Brain pericyte (primary cell): ENCODE measurements around the gene TRIM49.
"Not testable (repeated sequence)": the region's sequence is repeated elsewhere in the genome, so short reads cannot be mapped to it uniquely, and the experiment has no call there.

Source experiments
- DNase-seq: peaks from one replicate; pipeline ENCODE4 v3.0.0-alpha.2; 2012; ENCODE audit warnings: low read depth, low spot score

The TRIM49 gene, protein sequence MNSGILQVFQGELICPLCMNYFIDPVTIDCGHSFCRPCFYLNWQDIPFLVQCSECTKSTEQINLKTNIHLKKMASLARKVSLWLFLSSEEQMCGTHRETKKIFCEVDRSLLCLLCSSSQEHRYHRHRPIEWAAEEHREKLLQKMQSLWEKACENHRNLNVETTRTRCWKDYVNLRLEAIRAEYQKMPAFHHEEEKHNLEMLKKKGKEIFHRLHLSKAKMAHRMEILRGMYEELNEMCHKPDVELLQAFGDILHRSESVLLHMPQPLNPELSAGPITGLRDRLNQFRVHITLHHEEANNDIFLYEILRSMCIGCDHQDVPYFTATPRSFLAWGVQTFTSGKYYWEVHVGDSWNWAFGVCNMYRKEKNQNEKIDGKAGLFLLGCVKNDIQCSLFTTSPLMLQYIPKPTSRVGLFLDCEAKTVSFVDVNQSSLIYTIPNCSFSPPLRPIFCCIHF

DNA sequence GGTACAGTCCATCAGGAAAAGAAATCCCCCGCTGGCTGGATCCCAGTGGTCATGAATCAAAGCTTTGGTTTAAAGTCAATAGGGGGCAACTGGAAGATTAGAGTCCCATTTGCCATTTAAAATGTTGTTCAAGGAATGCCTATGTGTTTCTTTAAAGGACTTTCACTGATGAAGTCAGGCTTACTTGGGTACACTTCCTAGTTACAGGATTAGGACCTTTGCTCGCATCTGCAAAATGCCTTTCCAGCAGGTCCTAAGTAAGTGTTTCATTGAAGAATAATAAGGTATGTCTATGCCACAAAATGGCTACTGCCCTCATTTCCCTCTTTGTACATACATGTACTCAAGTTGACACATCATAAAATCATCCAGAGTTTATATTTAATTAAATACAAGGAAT, at the start of gene TRIM49:
TSS of gene TRIM49 (minus strand) at position 101 of the 400 bp plus-strand sequence. CDS start 4,106 bp downstream, outside the sequence.
- not testable (repeated sequence) for DNase-seq

DNA sequence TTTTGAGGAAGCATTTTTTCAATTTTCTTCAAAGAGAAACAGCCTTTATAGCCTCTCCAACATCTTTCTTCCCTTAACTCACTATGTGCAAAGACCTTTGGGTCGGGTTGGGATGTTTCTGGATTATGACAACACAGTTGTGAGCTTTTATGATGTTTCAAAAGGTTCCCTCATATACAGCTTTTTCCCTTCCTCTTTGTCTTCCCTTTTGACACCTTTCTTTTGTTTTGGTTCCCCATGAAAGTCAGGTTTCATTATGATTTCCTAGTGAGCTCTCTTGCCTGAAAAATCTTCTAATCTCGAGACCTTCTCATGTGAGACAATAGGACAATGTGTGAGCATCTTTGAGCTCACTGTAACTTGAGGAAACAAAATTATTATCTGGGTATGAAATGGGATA, 18.3 kb upstream of the TRIM49 start:
- DNase-seq: not testable (repeated sequence)

DNA sequence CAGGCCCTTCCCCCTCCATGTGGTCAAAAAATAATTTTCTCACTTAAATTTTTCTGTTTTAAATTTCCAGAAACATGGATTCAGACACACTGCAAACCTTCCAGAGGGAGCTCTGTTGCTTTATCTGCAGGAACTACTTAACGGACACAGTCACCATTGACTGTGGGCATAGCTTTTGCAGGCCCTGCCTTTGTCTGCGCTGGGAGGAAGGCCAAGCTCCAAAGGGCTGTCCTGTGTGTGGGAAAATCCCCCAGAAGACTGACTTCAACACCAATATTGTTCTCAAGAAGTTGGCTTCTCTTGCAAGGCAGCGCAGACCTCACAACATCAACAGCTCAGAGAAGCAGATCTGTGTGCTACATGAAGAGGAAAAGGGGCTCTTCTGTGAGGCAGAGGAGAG, 11.6 kb upstream of the TRIM49 start:
- not testable (repeated sequence) for DNase-seq

DNA sequence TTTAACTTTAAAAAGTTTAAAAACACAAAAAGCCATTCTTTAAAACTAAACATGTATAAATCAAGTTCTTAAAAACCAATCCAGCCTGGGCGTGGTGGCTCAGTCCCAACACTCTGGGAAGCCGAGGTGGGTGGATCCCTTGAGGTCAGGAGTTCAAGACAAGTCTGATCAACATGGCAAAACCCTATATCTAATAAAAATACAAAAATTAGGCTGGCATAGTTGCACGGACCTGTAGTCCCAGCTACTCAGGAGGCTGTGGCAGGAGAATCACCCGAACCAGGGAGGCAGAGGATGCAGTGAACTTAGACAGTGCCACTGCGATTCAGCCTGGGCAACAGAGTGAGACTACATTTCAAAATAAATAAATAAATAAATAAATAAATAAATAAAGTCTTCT, 5.2 kb upstream of the TRIM49 start:
- DNase-seq: not testable (repeated sequence)

DNA sequence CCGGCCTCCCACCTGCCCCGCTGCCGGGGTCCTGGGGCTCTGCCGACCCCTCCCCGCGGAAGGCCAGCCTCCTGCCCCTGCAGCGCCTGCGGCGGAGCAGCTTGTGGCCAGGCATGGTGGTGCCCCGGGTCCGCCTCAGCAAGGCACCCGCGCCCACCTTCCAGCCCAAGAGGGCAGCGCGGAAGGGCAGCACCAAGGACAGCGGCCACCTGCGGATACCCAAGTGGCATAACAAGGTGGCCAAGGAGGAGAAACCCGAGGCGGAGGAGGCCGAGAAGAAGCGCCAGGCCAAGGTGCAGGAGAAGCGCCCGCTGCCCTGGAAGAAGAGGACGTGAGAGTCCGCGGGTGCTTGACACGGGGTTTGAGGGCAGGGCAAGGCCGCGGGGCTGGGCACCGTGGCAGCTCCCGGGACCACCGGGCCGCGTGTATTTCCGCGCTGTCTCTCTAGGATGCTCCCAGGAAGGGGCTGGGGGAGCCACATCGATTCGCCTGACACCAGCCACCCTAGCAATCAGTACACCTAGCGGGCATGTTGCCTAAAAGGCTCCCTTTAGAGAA, 20.8 kb downstream of the TRIM49 start:
- not testable (repeated sequence) for DNase-seq

DNA sequence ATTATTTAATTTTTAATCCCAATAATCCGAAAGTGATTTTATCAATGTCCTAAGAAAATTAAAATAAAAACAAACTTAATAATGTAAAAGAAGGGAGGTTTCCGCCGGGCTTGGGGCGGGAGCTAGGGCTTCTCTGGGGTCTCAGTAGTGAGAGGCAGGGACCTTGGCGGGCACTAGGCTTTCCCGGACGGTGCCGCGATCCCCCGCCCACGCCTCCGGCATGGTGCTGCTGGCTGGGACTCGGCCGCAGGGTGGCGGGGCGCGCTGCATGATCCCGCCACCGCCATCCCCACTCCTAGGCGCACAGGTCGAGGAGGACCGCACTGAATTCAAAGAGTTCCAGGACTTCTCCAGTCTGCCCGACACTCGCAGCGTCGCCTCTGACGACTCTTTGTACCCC, 22.6 kb downstream of the TRIM49 start:
- not testable (repeated sequence) for DNase-seq

DNA sequence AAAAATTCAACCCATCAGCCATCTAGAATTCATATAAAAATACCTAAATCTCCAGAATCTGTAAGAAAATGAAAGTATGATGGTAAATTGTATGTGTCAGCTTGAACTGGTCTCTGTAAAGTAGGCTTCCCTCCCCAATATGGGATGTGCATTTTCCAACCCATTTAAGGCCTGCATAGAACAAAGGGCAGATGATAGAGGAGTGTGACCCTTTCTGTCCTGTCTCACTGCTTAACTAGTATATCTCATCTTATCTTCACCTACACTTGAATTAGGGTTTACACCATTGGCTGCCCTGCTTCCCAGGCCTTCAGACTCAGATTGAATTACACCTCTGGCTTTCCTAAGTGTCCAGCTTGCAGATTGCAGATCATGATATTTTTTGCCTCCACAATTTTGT, 57.6 kb downstream of the TRIM49 start:
- DNase-seq: not testable (repeated sequence)
